IMR-90 (cell line): ENCODE measurements around the gene ANKMY1. TPM values are rescaled to one million over a fixed set of nuclear protein-coding genes. Genes with fewer than 3 reads are reported as not detected.

Experiments
- ATAC-seq: fragments of 200-7000 bp; cut with Tn5 transposase; 2 replicates; pipeline ENCODE4 v1.9.1; 2020; ENCODE audit warnings: low read depth, mild to moderate bottlenecking, moderate library complexity
- BruUV-seq: library from RNA; stranded (reverse); fragments of 400-500 nt; replicated peaks from 2 replicates; lab custom pipeline; 2021; lab: Mats Ljungman, UMichigan
- CTCF ChIA-PET: fragments of 300-600 bp; formaldehyde crosslinking; extraction: SDS; loops from one replicate; lab custom pipeline; 2021; ENCODE audit warnings: antibody characterized with exemption; lab: Yijun Ruan, JAX
- POLR2A ChIA-PET: fragments of 300-600 bp; sonication (Branson Sonifier 250); formaldehyde crosslinking; loops from one replicate; lab custom pipeline; 2022; ENCODE audit warnings: antibody characterized with exemption; ENCODE audit not compliant: unreplicated experiment; lab: Charles Lee
- DNase-seq: peaks from one replicate; pipeline ENCODE4 v3.0.0; 2013
- H2AFZ ChIP-seq: replicated peaks from 2 replicates; pipeline ENCODE3; 2013; ENCODE audit warnings: low read length, mild to moderate bottlenecking; ENCODE audit not compliant: poor library complexity
- H2AK5ac ChIP-seq: 2 replicates; pipeline ENCODE4 v1.6.1; 2013; ENCODE audit warnings: low read depth, low read length, inconsistent platforms
- H2AK9ac ChIP-seq: replicated peaks from 2 replicates; pipeline ENCODE3; 2013; ENCODE audit warnings: mild to moderate bottlenecking, low read depth, low read length, moderate library complexity; ENCODE audit not compliant: poor library complexity
- H2BK120ac ChIP-seq: 2 replicates; pipeline ENCODE4 v1.6.1; 2013; ENCODE audit warnings: low read depth, low read length, inconsistent platforms
- H2BK15ac ChIP-seq: 3 replicates; pipeline ENCODE4 v1.6.1; 2013; ENCODE audit warnings: low read depth, low read length, inconsistent platforms
- H2BK20ac ChIP-seq: 2 replicates; pipeline ENCODE4 v1.6.1; 2013; ENCODE audit warnings: low read depth, mild to moderate bottlenecking, inconsistent platforms, low read length, moderate library complexity
- H2BK5ac ChIP-seq: 2 replicates; pipeline ENCODE4 v1.6.1; 2013; ENCODE audit warnings: mild to moderate bottlenecking, low read depth, low read length, inconsistent platforms; ENCODE audit not compliant: poor library complexity, severe bottlenecking
- H3K14ac ChIP-seq: replicated peaks from 2 replicates; pipeline ENCODE4 v1.6.1; 2013; ENCODE audit warnings: low read depth, low read length, inconsistent platforms
- H3K18ac ChIP-seq: 2 replicates; pipeline ENCODE4 v1.6.1; 2013; ENCODE audit warnings: low read depth, low read length, control low read depth
- H3K23ac ChIP-seq: 2 replicates; pipeline ENCODE4 v1.6.1; 2013; ENCODE audit warnings: low read depth, low read length, inconsistent platforms
- H3K27ac ChIP-seq: 2 replicates; pipeline ENCODE4 v1.5.1; 2013; ENCODE audit warnings: mild to moderate bottlenecking, control low read depth, low read length; ENCODE audit not compliant: insufficient read depth
- H3K27me3 ChIP-seq: 2 replicates; pipeline ENCODE4 v1.6.1; 2013; ENCODE audit warnings: low read length; ENCODE audit not compliant: control insufficient read depth, insufficient read depth
- H3K36me3 ChIP-seq: 2 replicates; pipeline ENCODE4 v1.6.1; 2013; ENCODE audit warnings: low read length, mixed read lengths; ENCODE audit not compliant: control insufficient read depth, insufficient read depth
- H3K4ac ChIP-seq: 2 replicates; pipeline ENCODE4 v1.6.1; 2013; ENCODE audit warnings: low read depth, low read length, inconsistent platforms
- H3K4me1 ChIP-seq: 2 replicates; pipeline ENCODE4 v1.6.1; 2013; ENCODE audit warnings: low read length, mixed read lengths; ENCODE audit not compliant: control insufficient read depth, insufficient read depth
- H3K4me2 ChIP-seq: 2 replicates; pipeline ENCODE4 v1.6.1; 2013; ENCODE audit warnings: low read depth, mild to moderate bottlenecking, control low read depth, low read length, moderate library complexity
- H3K4me3 ChIP-seq: 2 replicates; pipeline ENCODE4 v1.5.1; 2013; ENCODE audit warnings: low read depth, mild to moderate bottlenecking, control low read depth, low read length, moderate library complexity; ENCODE audit not compliant: insufficient read depth
- H3K56ac ChIP-seq: 2 replicates; pipeline ENCODE4 v1.6.1; 2013; ENCODE audit warnings: low read length, inconsistent platforms; ENCODE audit not compliant: insufficient read depth; ENCODE audit errors: extremely low read depth
- H3K79me1 ChIP-seq, 2 experiments: 2 replicates each; pipeline ENCODE4 v1.6.1; 2013; ENCODE audit warnings: low read length in 2 of 2, inconsistent platforms in 1 of 2, low read depth in 1 of 2
- H3K9ac ChIP-seq: 2 replicates; pipeline ENCODE4 v1.6.1; 2013; ENCODE audit warnings: low read depth, low read length, control low read depth
- H3K9me1 ChIP-seq: 2 replicates; pipeline ENCODE4 v1.6.1; 2013; ENCODE audit warnings: low read length, inconsistent platforms; ENCODE audit not compliant: insufficient read depth
- H3K9me3 ChIP-seq: 2 replicates; pipeline ENCODE4 v1.6.1; 2013; ENCODE audit warnings: low read length; ENCODE audit not compliant: control insufficient read depth, insufficient read depth
- H4K20me1 ChIP-seq: 2 replicates; pipeline ENCODE4 v1.6.1; 2013; ENCODE audit warnings: low read length, inconsistent platforms; ENCODE audit not compliant: insufficient read depth
- H4K5ac ChIP-seq: 2 replicates; pipeline ENCODE4 v1.6.1; 2013; ENCODE audit warnings: mild to moderate bottlenecking, low read depth, low read length, control low read depth
- H4K8ac ChIP-seq, 2 experiments: 2 replicates each; pipeline ENCODE4 v1.6.1; 2013; ENCODE audit warnings: low read depth in 2 of 2, low read length in 2 of 2, control low read depth in 1 of 2, inconsistent platforms in 1 of 2
- H4K91ac ChIP-seq: 2 replicates; pipeline ENCODE4 v1.6.1; 2013; ENCODE audit warnings: low read depth, low read length, inconsistent platforms; ENCODE audit not compliant: insufficient read depth
- BHLHE40 ChIP-seq: fragments of 150-350 bp; IDR thresholded peaks from 2 replicates; pipeline ENCODE4 v1.6.1; 2016; ENCODE audit warnings: mild to moderate bottlenecking, low read depth, low read length
- CEBPB ChIP-seq: IDR thresholded peaks from 2 replicates; pipeline ENCODE4 v1.6.1; 2012; ENCODE audit warnings: low read depth, low read length, improper control_type of control experiment
- CHD1 ChIP-seq: IDR thresholded peaks from 2 replicates; pipeline ENCODE4 v1.6.1; 2012; ENCODE audit warnings: low read depth, low read length, improper control_type of control experiment
- CTCF ChIP-seq: conservative IDR thresholded peaks from 2 replicates; pipeline ENCODE4 v1.5.1; 2012; ENCODE audit warnings: mild to moderate bottlenecking, low read depth, low read length, improper control_type of control experiment
- FOS ChIP-seq: fragments of 150-350 bp; IDR thresholded peaks from 2 replicates; pipeline ENCODE4 v1.6.1; 2016; ENCODE audit warnings: low read depth, low read length
- MAZ ChIP-seq: IDR thresholded peaks from 2 replicates; pipeline ENCODE4 v1.6.1; 2012; ENCODE audit warnings: low read depth, mild to moderate bottlenecking, low read length, improper control_type of control experiment, moderate library complexity, borderline replicate concordance
- MXI1 ChIP-seq: IDR thresholded peaks from 2 replicates; pipeline ENCODE4 v1.6.1; 2012; ENCODE audit warnings: low read depth, mild to moderate bottlenecking, low read length, moderate library complexity, borderline replicate concordance
- NFE2L2 ChIP-seq: fragments of 150-350 bp; IDR thresholded peaks from 2 replicates; pipeline ENCODE4 v1.6.1; 2016; ENCODE audit warnings: low read depth, mild to moderate bottlenecking, low read length
- POLR2A ChIP-seq: IDR thresholded peaks from 2 replicates; pipeline ENCODE4 v1.6.1; 2012; ENCODE audit warnings: mild to moderate bottlenecking, low read depth, low read length
- RAD21 ChIP-seq: IDR thresholded peaks from 2 replicates; pipeline ENCODE4 v1.6.1; 2012; ENCODE audit warnings: low read length, improper control_type of control experiment
- RCOR1 ChIP-seq: IDR thresholded peaks from 2 replicates; pipeline ENCODE4 v1.6.1; 2012; ENCODE audit warnings: mild to moderate bottlenecking, low read length, improper control_type of control experiment; ENCODE audit not compliant: insufficient replicate concordance
- RFX5 ChIP-seq: IDR thresholded peaks from 2 replicates; pipeline ENCODE4 v1.8.0; 2012; ENCODE audit warnings: low read depth, mild to moderate bottlenecking, low read length, moderate library complexity
- SMC3 ChIP-seq: fragments of 150-350 bp; IDR thresholded peaks from 2 replicates; pipeline ENCODE4 v1.6.1; 2016; ENCODE audit warnings: low read depth, mild to moderate bottlenecking, antibody characterized with exemption, low read length, moderate library complexity
- WGBS, 2 experiments: methylation state at CpG; one replicate each; pipeline versions ENCODE4 v1.1.5 to v1.1.7; 2013; ENCODE audit warnings: missing lambda C conversion rate in 2 of 2; ENCODE audit not compliant: insufficient read length in 1 of 2; ENCODE audit errors: extremely low coverage in 2 of 2; 5-methylcytosine and 5-hydroxymethylcytosine counted together
- dilution Hi-C: fragments of 300-500 bp; cut with HindIII; formaldehyde crosslinking; loops from one replicate; pipeline ENCODE4 v1.14.3; 2018; ENCODE audit warnings: low sequenced_read_pairs; ENCODE audit not compliant: unreplicated experiment
- in situ Hi-C: fragments of 300-500 bp; cut with MboI; formaldehyde crosslinking; loops from 3 replicates; pipeline ENCODE4 v1.14.3; 2019; ENCODE audit warnings: low sequenced_read_pairs, inconsistent platforms, mixed read lengths
- intact Hi-C: fragments of 100-400 bp; cut with micrococcal nuclease; formaldehyde crosslinking; loops from 2 replicates; pipeline ENCODE4 v1.10.0; 2022
- polyA plus RNA-seq, 3 experiments: library from polyadenylated mRNA; depleted of rRNA; stranded (reverse); fragments of >200 nt; gene quantifications; 2 replicates each; pipeline ENCODE4 v1.2.3, GENCODE V29; 2012; ENCODE audit warnings: low replicate concordance in 1 of 3
- total RNA-seq: library from RNA; depleted of rRNA; stranded (reverse); fragments of >200 nt; gene quantifications from 2 replicates; pipeline ENCODE4 v1.2.3, GENCODE V29; 2012
- TF ChIP-seq, protein P1 (sequence below): fragments of 150-350 bp; IDR thresholded peaks from 2 replicates; pipeline ENCODE4 v1.6.1; 2017; ENCODE audit warnings: mild to moderate bottlenecking, antibody characterized with exemption, low read length, low read depth

The ANKMY1 gene
- total and polyA plus RNA-seq, 2 of the 4 experiments (the other 2 are of a cell fraction), result 2.9 to 5.5 TPM

GRCh38 chr2:240586198-240586918, 28.6 kb upstream of the ANKMY1 start, which contains the start of gene CAPN10:
TSS of gene CAPN10 (plus strand) at chr2:240586734. CDS start at chr2:240586912, 178 bp downstream.
- ATAC-seq, result peak; percentile 96
- POLR2A ChIA-PET, result interaction anchor here (0.6 to 0.8 kb wide), 2 partner anchors 8 to 72 kb away, joined by 3 to 4 read pairs; no protein-coding TSS in a partner anchor
- Histone ChIP-seq H3K9me1 (peaks cover 22% of the 10 kb centered on the region; the same call in 1 of the 2 replicates), H2BK15ac (no peak within 1 kb of the TSS), H3K9me3 (no peaks in the 10 kb centered on the region), H3K4ac (peak within 1 kb of the TSS; percentile 91), H4K5ac (peak within 1 kb of the TSS; percentile 88), H3K4me3 (peak within 1 kb of the TSS; percentile 81), H4K20me1 (peaks cover 13% of the 10 kb centered on the region), H3K23ac (peak within 1 kb of the TSS; percentile 76; the same call in 1 of the 2 replicates), H3K18ac (peak within 1 kb of the TSS; percentile 88), H2AFZ (peak within 1 kb of the TSS; percentile 98), H3K27me3 (no peaks in the 10 kb centered on the region), H3K56ac (peak within 1 kb of the TSS; percentile 81), H3K4me1 (peaks cover 15% of the 10 kb centered on the region), H4K91ac (peak within 1 kb of the TSS; percentile 64), H2BK5ac (peak within 1 kb of the TSS; percentile 96), H3K9ac (peak within 1 kb of the TSS; percentile 93), H3K79me1 (peaks cover 25 to 74% of the 10 kb centered on the region in 2 experiments), H2AK5ac (peak within 1 kb of the TSS; percentile 78), H4K8ac (peak within 1 kb of the TSS; percentile 85 to 90), H3K27ac (peak within 1 kb of the TSS; percentile 95), H3K4me2 (peak within 1 kb of the TSS; percentile 95), H3K14ac (peak within 1 kb of the TSS; percentile 84), H2BK120ac (peak within 1 kb of the TSS; percentile 80), H2BK20ac (no peak within 1 kb of the TSS), H3K36me3 (peaks cover 16% of the 10 kb centered on the region), H2AK9ac (peak within 1 kb of the TSS; percentile 93)
- TF ChIP-seq FOS (0 out of 2 replicates have a peak, but pooled peaks have one; percentile 3), CTCF (no peak), POLR2A (peak; percentile 82; the same call in 1 of the 2 replicates), CHD1 (no peak), RFX5 (no peak), MAZ (peak; percentile 57; the same call in 1 of the 2 replicates), RAD21 (no peak), RCOR1 (no peak), SMC3 (no peak), CEBPB (no peak), NFE2L2 (no peak), BHLHE40 (no peak), MXI1 (peak; percentile 72; the same call in 1 of the 2 replicates)
- TF ChIP-seq, protein P1, sequence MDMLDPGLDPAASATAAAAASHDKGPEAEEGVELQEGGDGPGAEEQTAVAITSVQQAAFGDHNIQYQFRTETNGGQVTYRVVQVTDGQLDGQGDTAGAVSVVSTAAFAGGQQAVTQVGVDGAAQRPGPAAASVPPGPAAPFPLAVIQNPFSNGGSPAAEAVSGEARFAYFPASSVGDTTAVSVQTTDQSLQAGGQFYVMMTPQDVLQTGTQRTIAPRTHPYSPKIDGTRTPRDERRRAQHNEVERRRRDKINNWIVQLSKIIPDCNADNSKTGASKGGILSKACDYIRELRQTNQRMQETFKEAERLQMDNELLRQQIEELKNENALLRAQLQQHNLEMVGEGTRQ, result peak; percentile 97
- peak; percentile 92 for DNase-seq
- intact Hi-C loops (no loop called here), dilution Hi-C loops (no loop called here), in situ Hi-C loops (no loop called here)
- WGBS, 2 experiments, result 0% methylated on average over 53 of the region's 88 CpGs; no CpG with 5 or more reads in 1 of the 2 experiments
- no TSS peak for BruUV-seq
- CTCF ChIA-PET, result interaction anchor here (1.2 kb wide), 1 partner anchor 18 kb away, joined by 4 read pairs; no protein-coding TSS in a partner anchor
